Heart left ventricle (tissue), 13 donors: ENCODE results near the gene NUP50.

ENCODE experiments used
- POLR2A ChIP-seq, 2 donors: fragments of 450-650 bp; IDR thresholded peaks; one replicate each; pipeline ENCODE4 v1.6.1; 2017; ENCODE audit warnings: antibody characterized with exemption in 2 of 2, mild to moderate bottlenecking in 2 of 2, moderate library complexity in 2 of 2
- TF ChIP-seq, protein P1 (sequence below), 12 donors: fragments of 200-600 bp; sonication (generic) in 4 of 12; IDR thresholded peaks; one replicate each; pipeline versions ENCODE4 v1.5.0 to v1.8.0; 2018 to 2022; ENCODE audit warnings: antibody characterized with exemption in 12 of 12, mild to moderate bottlenecking in 5 of 12
- donor health status: ischemic (EF 13 %, LVEDD 7.1; RV severe dilation, severe dysfunction).
- donor health status: DM: no; HTN: yes; CAD: no.
- donor health status: DM: no; HTN: no; CAD: no.
- donor health status: ischemic (EF 25% LVEDD 6.9; RV normal size, moderate dysfunction).
- donor health status: ischemic (EF 25% LVEDD 5.7; RV mildly dilated, moderate dysfunction).
- donor health status: ischemic (EF 35%, LVEDD 5.7; RV mildly dilated, moderate dysfunction).
- donor health status: nonischemic (EF 11% LVEDD 7.7; RV severe dilation, severe dysfunction).
- donor health status: DM: yes; HTN: yes; CAD: no.
- donor health status: PGD.
- donor health status: ischemic (EF 29% LVEDD 5.4; RV normal size, mild dysfunction).
- donor health status: nonischemic (EF 23%, LVEDD 6.1; RV moderate dilation, normal function).

DNA sequence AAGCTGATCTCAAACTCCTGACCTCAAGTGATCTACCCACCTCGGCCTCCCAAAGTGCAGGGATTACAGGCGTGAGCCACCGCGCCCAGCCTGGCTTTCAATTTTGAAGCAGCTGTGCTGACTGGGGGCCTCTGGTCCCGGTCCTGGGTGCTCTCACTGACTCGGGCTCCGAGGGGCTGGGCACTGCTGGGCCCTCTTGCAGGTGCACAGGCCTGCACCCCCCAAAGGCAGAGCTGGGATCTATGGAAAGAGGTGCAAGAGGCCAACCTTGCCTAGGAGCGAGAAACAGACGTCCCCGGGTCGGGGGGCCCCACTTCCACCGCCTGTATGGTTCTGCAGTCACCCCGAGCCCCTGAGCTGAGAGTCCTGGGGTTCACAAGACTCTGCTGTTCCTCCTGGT lies 43.8 kb downstream of the NUP50 start:
- no peak for TF ChIP-seq POLR2A (IDR thresholded peaks at IDR 0.05)
- TF ChIP-seq, protein P1, sequence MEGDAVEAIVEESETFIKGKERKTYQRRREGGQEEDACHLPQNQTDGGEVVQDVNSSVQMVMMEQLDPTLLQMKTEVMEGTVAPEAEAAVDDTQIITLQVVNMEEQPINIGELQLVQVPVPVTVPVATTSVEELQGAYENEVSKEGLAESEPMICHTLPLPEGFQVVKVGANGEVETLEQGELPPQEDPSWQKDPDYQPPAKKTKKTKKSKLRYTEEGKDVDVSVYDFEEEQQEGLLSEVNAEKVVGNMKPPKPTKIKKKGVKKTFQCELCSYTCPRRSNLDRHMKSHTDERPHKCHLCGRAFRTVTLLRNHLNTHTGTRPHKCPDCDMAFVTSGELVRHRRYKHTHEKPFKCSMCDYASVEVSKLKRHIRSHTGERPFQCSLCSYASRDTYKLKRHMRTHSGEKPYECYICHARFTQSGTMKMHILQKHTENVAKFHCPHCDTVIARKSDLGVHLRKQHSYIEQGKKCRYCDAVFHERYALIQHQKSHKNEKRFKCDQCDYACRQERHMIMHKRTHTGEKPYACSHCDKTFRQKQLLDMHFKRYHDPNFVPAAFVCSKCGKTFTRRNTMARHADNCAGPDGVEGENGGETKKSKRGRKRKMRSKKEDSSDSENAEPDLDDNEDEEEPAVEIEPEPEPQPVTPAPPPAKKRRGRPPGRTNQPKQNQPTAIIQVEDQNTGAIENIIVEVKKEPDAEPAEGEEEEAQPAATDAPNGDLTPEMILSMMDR (IDR thresholded peaks at IDR 0.05) = no peak
